ENCODE results near the gene COL6A2.

- TF ChIP-seq JUN (CRISPR knock-in tag; IDR thresholded peaks at IDR 0.05): no peak
- TF ChIP-seq FOXJ3 (CRISPR knock-in tag; IDR thresholded peaks at IDR 0.05; ENCODE audit: borderline replicate concordance): no peak
- TF ChIP-seq CTCF (IDR thresholded peaks at IDR 0.05): no peak
- TF ChIP-seq, protein P1, sequence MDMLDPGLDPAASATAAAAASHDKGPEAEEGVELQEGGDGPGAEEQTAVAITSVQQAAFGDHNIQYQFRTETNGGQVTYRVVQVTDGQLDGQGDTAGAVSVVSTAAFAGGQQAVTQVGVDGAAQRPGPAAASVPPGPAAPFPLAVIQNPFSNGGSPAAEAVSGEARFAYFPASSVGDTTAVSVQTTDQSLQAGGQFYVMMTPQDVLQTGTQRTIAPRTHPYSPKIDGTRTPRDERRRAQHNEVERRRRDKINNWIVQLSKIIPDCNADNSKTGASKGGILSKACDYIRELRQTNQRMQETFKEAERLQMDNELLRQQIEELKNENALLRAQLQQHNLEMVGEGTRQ (CRISPR knock-in tag; IDR thresholded peaks at IDR 0.05): no peak
- TF ChIP-seq ZNF121 (CRISPR knock-in tag; IDR thresholded peaks at IDR 0.05): no peak
- TF ChIP-seq GTF2I (CRISPR knock-in tag; conservative IDR thresholded peaks at IDR 0.05): no peak
- no peak for TF ChIP-seq FOXP4 (CRISPR knock-in tag; IDR thresholded peaks at IDR 0.05)
- TF ChIP-seq FOXK1 (CRISPR knock-in tag; IDR thresholded peaks at IDR 0.05): no peak
- TF ChIP-seq, protein P2, sequence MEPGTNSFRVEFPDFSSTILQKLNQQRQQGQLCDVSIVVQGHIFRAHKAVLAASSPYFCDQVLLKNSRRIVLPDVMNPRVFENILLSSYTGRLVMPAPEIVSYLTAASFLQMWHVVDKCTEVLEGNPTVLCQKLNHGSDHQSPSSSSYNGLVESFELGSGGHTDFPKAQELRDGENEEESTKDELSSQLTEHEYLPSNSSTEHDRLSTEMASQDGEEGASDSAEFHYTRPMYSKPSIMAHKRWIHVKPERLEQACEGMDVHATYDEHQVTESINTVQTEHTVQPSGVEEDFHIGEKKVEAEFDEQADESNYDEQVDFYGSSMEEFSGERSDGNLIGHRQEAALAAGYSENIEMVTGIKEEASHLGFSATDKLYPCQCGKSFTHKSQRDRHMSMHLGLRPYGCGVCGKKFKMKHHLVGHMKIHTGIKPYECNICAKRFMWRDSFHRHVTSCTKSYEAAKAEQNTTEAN (CRISPR knock-in tag; IDR thresholded peaks at IDR 0.05): no peak
- no peak for TF ChIP-seq RELA (CRISPR knock-in tag; IDR thresholded peaks at IDR 0.05; ENCODE audit: borderline replicate concordance)
These were observed 36.4 kb upstream of the COL6A2 start for GRCh38 chr21:46061518-46061917.
